Caco-2 (cell line): ENCODE results near the gene C17orf113. TPM values are rescaled to one million over a fixed set of nuclear protein-coding genes. Genes with fewer than 3 reads are reported as not detected.

Experiments used
- BruUV-seq: library from RNA; stranded (reverse); fragments of 400-500 nt; replicated peaks from 2 replicates; lab custom pipeline; 2021; lab: Mats Ljungman, UMichigan
- CTCF ChIA-PET: fragments of 300-600 bp; sonication (Branson Sonifier 250); formaldehyde crosslinking; loops from one replicate; lab custom pipeline; 2022; ENCODE audit warnings: antibody characterized with exemption; lab: Charles Lee
- POLR2A ChIA-PET: fragments of 300-600 bp; sonication (Branson Sonifier 250); formaldehyde crosslinking; loops from one replicate; lab custom pipeline; 2022; ENCODE audit warnings: antibody characterized with exemption; lab: Charles Lee
- DNase-seq, 2 experiments: peaks; one replicate each; pipeline versions ENCODE4 v3.0.0 to v3.0.0-alpha.2; 2020 to 2022
- H3K27me3 ChIP-seq: replicated peaks from 2 replicates; pipeline ENCODE4 v1.6.0; 2011; ENCODE audit warnings: low read length; ENCODE audit not compliant: control insufficient read depth, insufficient read depth
- H3K36me3 ChIP-seq: 2 replicates; pipeline ENCODE4 v1.5.1; 2011; ENCODE audit warnings: low read length; ENCODE audit not compliant: control insufficient read depth, insufficient read depth
- H3K4me1 ChIP-seq: fragments of 250-450 bp; sonication (Bioruptor Pico); 2 replicates; pipeline ENCODE4 v1.5.1; 2020; ENCODE audit warnings: mild to moderate bottlenecking
- H3K4me3 ChIP-seq: 2 replicates; pipeline ENCODE4 v1.5.1; 2011; ENCODE audit warnings: low read depth, mild to moderate bottlenecking, control low read depth, low read length
- H3K9me3 ChIP-seq: fragments of 250-450 bp; sonication (Bioruptor Pico); 2 replicates; pipeline ENCODE4 v1.5.1; 2020; ENCODE audit warnings: mild to moderate bottlenecking, moderate library complexity
- H3K27ac Mint-ChIP-seq: one replicate; pipeline ENCODE4 v1.8.0; 2022; ENCODE audit warnings: mixed read lengths; ENCODE audit not compliant: unreplicated experiment
- H3K27me3 Mint-ChIP-seq: one replicate; pipeline ENCODE4 v1.8.0; 2022; ENCODE audit warnings: mixed read lengths; ENCODE audit not compliant: insufficient read depth, unreplicated experiment
- H3K36me3 Mint-ChIP-seq: one replicate; pipeline ENCODE4 v1.8.0; 2022; ENCODE audit warnings: mild to moderate bottlenecking, mixed read lengths; ENCODE audit not compliant: insufficient read depth, unreplicated experiment
- H3K4me1 Mint-ChIP-seq: one replicate; pipeline ENCODE4 v1.8.0; 2022; ENCODE audit warnings: low read depth, mixed read lengths; ENCODE audit not compliant: unreplicated experiment
- H3K4me3 Mint-ChIP-seq: one replicate; pipeline ENCODE4 v1.8.0; 2022; ENCODE audit warnings: mild to moderate bottlenecking, moderate library complexity, mixed read lengths; ENCODE audit not compliant: unreplicated experiment
- H3K9me3 Mint-ChIP-seq: one replicate; pipeline ENCODE4 v1.8.0; 2022; ENCODE audit warnings: mixed read lengths; ENCODE audit not compliant: unreplicated experiment
- intact Hi-C: fragments of 100-400 bp; cut with micrococcal nuclease; formaldehyde crosslinking; loops from one replicate; pipeline ENCODE4 v1.10.0; 2022; ENCODE audit not compliant: unreplicated experiment
- total RNA-seq: library from RNA; stranded (reverse); gene quantifications from 2 replicates; pipeline ENCODE4 v1.2.3, GENCODE V29; 2022
- TF ChIP-seq, protein P1 (sequence below), 2 experiments: fragments of 200-600 bp in 1 of 2; IDR thresholded peaks; 1 replicate in 1 of 2; 2 replicates in 1 of 2; pipeline versions ENCODE4 v1.5.1 to v1.8.0; 2011 to 2022; ENCODE audit warnings: antibody characterized with exemption in 1 of 2, control low read depth in 1 of 2, inconsistent platforms in 1 of 2, low read depth in 1 of 2, low read length in 1 of 2, mild to moderate bottlenecking in 1 of 2, moderate library complexity in 1 of 2; ENCODE audit not compliant: insufficient read depth in 1 of 2, severe bottlenecking in 1 of 2, unreplicated experiment in 1 of 2

The C17orf113 gene
- total RNA-seq, 1 experiment from 2014 or later = 4.7 TPM

DNA sequence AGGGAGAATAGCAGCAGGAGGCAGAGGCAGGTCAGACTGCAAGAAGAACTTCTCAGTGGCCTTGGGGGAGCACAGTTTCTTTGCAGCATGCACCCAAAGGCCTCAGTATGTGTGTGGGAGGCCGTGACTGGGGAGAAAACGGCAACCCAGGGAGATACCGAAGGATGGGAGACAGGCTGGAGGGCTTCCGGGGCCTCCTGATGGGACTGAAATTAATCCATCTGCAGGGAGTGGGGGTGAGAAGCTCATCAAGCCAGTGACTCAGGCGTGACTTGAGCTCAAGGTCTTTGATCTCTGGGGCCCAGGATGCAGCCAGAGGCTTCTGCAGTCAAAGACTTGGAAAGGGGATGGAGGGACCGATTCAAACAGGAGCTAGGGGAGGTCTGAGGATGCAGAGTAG lies 5.1 kb upstream of the C17orf113 start:
- H3K4me1 ChIP-seq = peaks cover 7% of the 10 kb centered on the region
- Mint-ChIP-seq H3K27ac (no peak overlapping the region), H3K36me3 (no peaks in the 10 kb centered on the region), H3K4me3 (no peak overlapping the region), H3K4me1 (peaks cover 15% of the 10 kb centered on the region), H3K9me3 (no peaks in the 10 kb centered on the region), H3K27me3 (no peaks in the 10 kb centered on the region)
- H3K9me3 ChIP-seq = no peaks in the 10 kb centered on the region
- H3K4me3 ChIP-seq = no peak overlapping the region
- BruUV-seq = no TSS peak
- H3K27me3 ChIP-seq = no peaks in the 10 kb centered on the region
- POLR2A ChIA-PET = no interaction called here
- CTCF ChIA-PET = interaction anchor here (0.8 to 1.4 kb wide), 2 partner anchors 9 to 89 kb away, joined by 3 read pairs; partner anchors contain the start of gene CNP
- TF ChIP-seq, protein P1, sequence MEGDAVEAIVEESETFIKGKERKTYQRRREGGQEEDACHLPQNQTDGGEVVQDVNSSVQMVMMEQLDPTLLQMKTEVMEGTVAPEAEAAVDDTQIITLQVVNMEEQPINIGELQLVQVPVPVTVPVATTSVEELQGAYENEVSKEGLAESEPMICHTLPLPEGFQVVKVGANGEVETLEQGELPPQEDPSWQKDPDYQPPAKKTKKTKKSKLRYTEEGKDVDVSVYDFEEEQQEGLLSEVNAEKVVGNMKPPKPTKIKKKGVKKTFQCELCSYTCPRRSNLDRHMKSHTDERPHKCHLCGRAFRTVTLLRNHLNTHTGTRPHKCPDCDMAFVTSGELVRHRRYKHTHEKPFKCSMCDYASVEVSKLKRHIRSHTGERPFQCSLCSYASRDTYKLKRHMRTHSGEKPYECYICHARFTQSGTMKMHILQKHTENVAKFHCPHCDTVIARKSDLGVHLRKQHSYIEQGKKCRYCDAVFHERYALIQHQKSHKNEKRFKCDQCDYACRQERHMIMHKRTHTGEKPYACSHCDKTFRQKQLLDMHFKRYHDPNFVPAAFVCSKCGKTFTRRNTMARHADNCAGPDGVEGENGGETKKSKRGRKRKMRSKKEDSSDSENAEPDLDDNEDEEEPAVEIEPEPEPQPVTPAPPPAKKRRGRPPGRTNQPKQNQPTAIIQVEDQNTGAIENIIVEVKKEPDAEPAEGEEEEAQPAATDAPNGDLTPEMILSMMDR (IDR thresholded peaks at IDR 0.05; ENCODE audit: insufficient read depth in 1 of 2, low read depth in 1 of 2, low read length in 1 of 2, severe bottlenecking in 1 of 2, unreplicated experiment in 1 of 2) = no peak
- H3K36me3 ChIP-seq = no peaks in the 10 kb centered on the region
- intact Hi-C loops = no loop called here
- no peak for DNase-seq

DNA sequence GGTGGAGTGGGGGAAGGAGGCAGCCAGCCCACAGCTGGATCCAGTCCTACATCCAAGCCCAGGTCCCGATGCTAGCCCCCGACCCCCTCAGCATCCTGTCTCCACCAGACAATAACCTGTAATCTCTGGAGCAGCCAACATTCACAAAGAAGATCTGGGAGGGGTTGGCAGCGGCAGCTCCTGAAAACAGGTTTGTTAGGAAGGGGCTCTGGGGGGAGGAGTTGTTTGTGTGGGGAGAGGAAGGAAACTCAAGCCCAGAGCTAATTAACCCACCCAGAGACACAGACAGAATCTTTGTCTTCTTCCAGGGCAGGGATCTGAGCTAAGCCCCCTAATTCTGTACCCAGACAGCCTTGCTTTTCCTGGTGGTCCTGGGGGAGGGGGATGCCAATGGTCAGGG lies 4.6 kb upstream of the C17orf113 start:
- POLR2A ChIA-PET = no interaction called here
- Histone ChIP-seq H3K36me3 (no peaks in the 10 kb centered on the region), H3K27me3 (no peaks in the 10 kb centered on the region), H3K4me3 (no peak overlapping the region), H3K4me1 (peaks cover 7% of the 10 kb centered on the region), H3K9me3 (no peaks in the 10 kb centered on the region)
- Mint-ChIP-seq H3K27me3 (no peaks in the 10 kb centered on the region), H3K9me3 (no peaks in the 10 kb centered on the region), H3K4me3 (no peak overlapping the region), H3K4me1 (peaks cover 15% of the 10 kb centered on the region), H3K36me3 (no peaks in the 10 kb centered on the region), H3K27ac (no peak overlapping the region)
- DNase-seq = no peak
- TF ChIP-seq, protein P1 (IDR thresholded peaks at IDR 0.05; ENCODE audit: insufficient read depth in 1 of 2, low read depth in 1 of 2, low read length in 1 of 2, severe bottlenecking in 1 of 2, unreplicated experiment in 1 of 2) = no peak
- intact Hi-C loops = no loop called here
- CTCF ChIA-PET = interaction anchor here (0.8 to 1.0 kb wide), 2 partner anchors 27 to 89 kb away, joined by 3 read pairs; partner anchors contain the start of gene CNP
- no TSS peak for BruUV-seq

DNA sequence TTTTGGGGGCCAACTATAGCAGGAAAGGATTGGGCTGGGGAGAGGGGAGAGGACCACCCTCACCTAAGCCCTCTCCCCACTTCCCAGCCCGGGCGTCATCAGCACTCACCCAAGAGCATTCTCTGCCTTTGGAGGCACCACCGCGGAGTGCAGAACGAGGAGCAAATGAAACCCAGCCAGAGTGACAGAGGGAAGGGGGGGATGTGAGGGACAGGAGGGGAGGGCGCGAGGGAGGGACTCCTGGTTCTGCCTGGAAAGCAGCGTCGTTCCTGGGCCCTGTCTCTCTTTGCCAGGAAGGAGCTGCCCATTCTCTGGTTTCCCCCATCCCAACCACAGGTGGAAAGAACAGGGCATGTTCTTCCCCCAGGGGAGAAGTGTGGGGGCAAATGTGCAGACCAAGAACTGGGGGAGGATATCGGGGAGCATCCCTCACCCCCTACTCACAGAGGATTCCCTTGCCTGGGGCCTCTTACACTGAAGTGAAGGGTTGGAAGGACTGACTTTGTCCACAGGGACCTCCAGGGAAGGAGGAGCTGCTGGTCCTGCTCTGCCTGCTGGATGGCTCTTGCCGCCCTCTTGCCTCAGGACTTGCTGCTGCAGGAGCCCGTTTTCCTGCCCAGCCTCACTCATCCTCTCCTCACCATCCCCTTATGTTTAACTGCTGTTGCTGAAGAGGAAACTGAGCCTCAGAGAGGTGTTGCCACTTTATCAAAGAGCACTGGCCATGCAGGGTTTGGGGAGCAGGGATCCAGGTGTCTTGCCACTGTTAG lies 3.5 kb upstream of the C17orf113 start:
- Mint-ChIP-seq H3K4me3 (no peak overlapping the region), H3K27ac (no peak overlapping the region), H3K9me3 (no peaks in the 10 kb centered on the region), H3K36me3 (no peaks in the 10 kb centered on the region), H3K4me1 (peaks cover 21% of the 10 kb centered on the region), H3K27me3 (no peaks in the 10 kb centered on the region)
- H3K36me3 ChIP-seq = no peaks in the 10 kb centered on the region
- no peak for DNase-seq
- TF ChIP-seq, protein P1 (IDR thresholded peaks at IDR 0.05; ENCODE audit: insufficient read depth in 1 of 2, low read depth in 1 of 2, low read length in 1 of 2, severe bottlenecking in 1 of 2, unreplicated experiment in 1 of 2) = no peak
- no peaks in the 10 kb centered on the region for H3K27me3 ChIP-seq
- peaks cover 16% of the 10 kb centered on the region for H3K4me1 ChIP-seq
- H3K4me3 ChIP-seq = no peak overlapping the region
- ChIA-PET CTCF (interaction anchor here (1.0 kb wide), 1 partner anchor 25 kb away, joined by 3 read pairs; no protein-coding TSS in a partner anchor), POLR2A (no interaction called here)
- no peaks in the 10 kb centered on the region for H3K9me3 ChIP-seq
- no TSS peak for BruUV-seq
- intact Hi-C loops = no loop called here
